Activated CD4-positive, alpha-beta T cell treated with anti-CD3 and anti-CD28 coated beads, Interleukin-2, amount 50 U/mL, for 1 hour (primary cell): Measurements from ENCODE around the gene ADCY1.

Source experiments
- DNase-seq: peaks from one replicate; pipeline ENCODE4 v3.0.0-alpha.2; 2020

ADCY1 gene

DNA sequence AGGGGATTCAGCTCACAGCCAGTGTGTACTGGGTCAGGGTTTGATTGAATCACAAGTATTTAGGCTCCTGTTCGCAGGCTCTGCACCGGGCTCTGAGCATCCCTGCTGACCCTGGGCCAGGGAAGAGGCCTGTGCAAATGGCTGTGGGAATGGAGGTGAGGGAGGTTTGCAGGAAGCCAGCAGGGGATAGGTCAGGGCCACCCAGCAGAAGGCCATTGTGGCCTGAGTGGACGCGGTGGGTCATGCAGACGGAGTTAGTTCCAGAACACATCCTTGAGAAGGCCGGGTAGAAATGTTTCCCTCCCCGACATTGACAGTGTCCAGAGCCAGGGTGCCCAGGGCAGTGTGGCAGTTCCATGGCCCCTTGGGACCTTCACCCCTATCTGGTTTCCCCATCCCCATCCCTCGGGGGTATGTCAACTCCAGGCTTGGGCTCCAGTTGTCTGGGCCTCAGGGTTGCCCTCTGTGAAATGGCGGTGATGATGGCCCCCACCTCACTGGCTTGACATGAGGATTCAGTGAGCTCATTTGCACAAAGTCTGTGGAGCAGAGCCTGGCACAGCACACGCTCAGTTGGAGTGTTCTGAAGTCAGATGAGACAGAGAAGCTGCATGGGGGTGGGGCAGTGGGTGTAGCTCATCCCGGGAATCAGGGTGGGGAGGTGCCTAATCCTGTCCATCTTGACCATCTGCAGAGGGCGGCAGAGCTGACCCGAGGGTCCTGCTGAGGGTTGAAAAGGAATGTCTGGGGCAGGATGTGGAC, 107.6 kb downstream of the ADCY1 start:
- no peak for DNase-seq

DNA sequence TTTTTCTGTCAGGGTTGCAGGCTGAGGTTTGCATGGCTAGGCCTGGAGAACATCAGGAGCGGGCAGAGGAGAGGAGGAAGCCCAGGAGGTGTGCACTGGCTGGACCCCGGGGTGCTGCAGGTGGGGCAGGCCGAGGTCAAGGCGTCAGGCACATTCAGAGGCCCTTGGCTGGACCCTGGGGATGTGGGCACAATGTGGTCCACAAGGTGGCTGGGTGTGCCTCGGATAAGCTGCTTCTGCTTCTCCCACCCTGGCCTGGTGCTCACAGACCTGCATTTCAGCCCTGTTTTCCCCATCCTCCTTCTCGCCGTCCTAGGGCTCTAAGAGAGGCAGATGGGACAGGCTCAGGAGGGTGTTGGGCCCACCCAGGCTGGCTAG, 108.2 kb downstream of the ADCY1 start:
- DNase-seq = no peak

DNA sequence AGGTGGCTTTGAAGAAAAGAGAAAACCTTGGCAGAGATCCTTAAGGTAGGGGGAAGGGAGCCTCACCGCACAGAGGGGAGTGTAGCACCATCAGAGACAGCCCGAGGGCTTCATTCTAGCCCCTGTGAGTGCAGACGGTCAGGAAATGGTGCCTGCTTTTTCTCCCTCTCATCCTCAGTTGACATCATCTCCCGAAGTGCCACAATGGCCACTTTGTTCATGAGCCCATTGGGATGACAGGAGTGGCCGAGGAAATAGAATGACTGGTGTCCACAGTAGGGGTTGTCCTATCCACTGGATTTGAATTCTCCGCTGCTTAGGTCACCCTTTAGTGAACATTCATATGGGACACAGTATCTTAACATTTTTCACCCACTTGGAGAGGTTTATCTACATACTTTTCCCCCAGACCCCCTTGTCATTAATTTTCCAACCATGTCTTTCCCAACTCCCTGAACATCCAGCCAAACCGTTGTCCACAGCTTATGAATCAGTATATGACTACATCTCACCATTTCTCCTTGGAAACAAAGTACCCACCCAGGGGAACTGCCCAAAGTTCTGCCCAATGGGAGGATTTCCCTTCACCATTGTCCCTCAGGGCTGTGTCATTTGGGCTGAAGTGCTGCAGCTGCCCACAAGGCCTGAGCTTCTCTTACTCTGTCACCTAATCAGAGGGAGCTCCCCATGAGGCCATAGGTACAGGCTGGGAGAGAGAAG, 108.8 kb downstream of the ADCY1 start:
- DNase-seq = no peak

DNA sequence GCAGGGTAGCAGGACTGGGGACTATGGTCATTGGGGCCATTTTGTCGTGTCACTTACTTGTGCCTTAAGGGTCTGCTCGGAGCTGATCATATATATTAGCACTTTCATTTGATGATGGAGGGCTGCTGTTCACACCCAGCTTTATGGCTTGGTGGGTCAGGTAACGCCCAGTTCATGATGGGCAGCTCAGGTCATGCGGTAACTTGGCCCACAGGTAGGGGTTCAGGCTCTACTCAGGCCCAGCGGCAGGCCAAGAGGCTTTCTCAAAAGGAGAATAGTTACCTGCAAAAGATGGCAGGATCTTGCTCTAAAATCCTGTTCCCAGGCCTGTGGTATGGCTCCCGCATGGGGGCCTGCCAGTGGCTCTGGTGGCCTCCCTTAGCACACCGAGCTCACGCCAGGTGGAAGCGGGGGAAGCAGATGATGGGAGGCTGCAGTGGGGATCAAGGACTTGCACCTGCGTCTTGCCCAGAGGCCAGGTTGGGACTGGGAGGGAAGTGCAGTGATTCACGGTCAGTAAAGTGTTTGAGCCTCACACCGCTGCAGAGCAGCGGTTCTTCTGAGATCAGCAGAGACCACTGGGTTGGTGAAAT, 109.5 kb downstream of the ADCY1 start:
- no peak for DNase-seq

DNA sequence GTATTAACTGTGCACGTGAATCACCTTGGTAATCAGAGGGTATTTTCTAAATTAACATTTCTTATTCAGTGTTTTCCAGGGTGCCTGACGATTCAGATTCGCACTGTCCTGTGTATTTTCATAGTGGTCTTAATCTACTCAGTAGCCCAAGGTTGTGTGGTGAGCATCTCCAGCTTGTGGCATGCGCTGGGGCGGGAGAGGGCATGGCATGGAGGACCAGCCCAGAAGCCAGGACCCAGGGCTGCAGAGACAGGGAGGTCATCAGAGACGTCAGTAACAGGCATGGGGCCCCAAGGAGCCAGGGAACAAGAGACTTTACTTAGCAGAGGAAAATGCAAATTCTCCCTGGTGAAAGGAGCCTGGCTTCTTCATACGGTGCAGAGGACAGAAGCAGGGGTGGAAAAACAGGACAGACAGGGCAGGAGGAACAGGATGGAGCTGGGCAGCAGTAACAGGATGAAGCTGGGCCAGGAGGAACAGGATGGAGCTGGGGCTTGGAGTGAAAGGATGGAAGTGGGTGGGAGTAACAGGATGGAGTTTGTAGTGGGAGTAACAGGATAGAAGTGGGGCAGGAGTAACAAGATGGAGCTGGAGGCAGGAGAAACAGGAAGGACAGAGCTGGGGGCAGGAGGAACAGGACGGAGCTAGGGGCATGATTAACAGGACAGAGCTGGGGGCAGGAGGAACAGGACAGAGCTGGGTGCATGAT, 110.9 kb downstream of the ADCY1 start:
- no peak for DNase-seq

DNA sequence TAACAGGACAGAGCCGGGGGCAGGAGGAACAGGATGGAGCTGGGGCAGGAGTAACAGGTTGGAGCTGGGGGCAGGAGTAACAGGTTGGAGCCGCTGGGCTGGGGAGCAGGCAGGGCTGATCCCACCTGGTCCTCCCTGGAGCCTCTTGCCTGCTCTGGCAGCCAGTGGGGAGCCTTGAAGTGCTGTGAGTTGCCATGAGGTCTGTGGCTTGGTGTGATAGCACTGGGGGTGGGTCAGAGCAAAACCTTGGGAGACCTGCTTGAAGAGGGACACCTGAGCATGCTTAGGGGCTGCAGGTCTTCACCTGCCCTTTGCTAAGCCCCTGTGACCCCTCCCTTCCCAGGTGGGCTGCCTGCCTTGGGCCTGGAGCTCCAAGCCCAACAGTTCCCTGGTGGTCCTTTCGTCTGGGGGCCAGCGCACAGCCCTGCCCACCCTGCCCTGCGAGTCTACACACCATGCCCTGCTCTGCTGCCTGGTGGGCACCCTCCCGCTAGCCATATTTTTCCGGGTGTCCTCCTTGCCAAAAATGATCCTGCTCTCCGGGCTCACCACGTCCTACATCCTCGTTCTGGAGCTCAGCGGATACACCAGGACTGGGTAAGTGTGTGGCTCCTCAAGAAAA, 111.6 kb downstream of the ADCY1 start:
- no peak for DNase-seq

DNA sequence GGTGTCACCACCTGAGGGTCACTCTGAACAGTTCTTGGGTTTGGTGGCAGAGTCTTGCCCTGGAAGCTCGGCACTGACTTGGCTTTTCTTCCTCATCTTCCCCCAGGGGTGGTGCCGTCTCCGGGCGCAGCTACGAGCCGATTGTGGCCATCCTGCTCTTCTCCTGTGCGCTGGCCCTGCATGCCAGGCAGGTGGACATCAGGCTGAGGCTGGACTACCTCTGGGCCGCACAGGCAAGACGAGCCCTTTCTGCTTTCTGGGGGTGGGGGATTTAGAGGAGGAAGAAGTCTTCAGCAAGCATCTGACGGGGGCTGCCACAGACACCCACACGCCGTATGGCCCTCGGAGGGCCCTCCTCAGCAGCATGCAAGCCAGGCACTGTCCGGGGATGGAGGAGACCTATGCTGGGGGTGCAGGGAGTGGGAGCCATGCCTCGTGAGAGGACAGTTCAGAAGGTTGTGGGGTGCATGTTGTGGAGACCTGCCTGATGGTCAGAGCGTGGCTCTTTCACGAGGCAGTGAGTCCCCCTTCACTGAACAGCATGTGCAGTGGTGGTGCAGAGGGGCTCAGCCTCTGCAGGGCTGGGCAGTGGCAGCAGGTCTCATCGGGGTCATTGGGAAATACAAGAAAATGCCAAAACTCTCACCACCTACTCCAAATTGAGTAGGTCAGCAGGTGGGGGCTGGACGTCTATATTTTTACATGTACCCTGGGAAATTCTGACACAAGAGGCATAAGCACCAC, 112.4 kb downstream of the ADCY1 start:
- no peak for DNase-seq

DNA sequence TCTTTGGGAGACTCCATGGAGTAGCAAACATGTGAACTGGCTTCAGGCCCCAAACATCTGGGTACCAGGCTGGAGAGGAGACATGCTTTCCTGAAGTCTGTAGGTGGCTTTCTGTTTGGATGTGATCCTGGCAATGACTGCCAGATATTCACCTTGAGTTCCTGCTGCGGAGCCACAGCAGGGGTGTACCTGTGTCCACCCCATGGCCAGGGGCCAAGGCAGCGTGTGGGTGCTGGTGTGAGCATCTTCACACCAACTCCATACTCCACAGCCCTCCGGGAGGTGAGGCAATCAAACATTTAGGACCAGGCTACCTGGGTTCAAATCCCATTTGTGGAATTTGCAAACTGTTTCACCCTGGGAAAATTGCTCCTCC, 113.0 kb downstream of the ADCY1 start:
- no peak for DNase-seq

DNA sequence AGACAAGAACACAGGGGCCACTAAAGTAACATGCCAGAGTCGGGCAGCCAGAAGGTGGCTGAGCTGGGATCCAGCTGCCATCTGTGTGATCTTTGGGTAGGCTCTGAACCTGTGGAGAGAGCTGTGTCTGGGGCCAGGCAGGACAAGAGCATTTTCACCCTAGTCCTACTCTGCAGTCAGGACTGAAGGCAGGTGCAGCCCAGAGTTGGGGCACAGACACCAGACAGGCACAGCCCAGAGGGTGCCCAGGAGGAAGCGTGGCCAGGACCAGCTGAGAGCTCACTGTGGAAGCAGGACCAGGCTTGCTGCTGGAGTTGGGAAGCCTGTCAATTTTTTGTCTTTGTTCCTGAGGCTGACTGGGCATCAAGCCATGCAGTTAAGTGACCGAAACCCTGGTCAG, 113.6 kb downstream of the ADCY1 start:
- DNase-seq = no peak

DNA sequence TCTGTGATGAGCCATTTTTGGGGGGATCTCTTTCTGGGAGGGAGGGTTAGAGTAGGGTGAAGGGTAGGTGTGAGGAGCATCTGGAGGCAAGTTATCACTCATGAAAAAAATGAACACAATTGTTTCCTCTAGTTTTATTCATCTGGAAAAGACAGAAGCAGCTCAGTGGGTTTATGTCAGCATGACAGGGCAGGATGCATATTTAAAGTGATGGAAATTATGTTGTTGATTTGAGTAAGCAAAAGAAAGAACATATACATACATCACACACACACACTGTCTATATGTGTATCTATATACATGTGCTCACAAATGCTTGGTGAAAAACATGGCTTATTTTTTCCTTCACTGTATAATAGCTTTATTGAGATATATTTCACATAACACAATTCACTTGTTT, 114.2 kb downstream of the ADCY1 start:
- DNase-seq = no peak

DNA sequence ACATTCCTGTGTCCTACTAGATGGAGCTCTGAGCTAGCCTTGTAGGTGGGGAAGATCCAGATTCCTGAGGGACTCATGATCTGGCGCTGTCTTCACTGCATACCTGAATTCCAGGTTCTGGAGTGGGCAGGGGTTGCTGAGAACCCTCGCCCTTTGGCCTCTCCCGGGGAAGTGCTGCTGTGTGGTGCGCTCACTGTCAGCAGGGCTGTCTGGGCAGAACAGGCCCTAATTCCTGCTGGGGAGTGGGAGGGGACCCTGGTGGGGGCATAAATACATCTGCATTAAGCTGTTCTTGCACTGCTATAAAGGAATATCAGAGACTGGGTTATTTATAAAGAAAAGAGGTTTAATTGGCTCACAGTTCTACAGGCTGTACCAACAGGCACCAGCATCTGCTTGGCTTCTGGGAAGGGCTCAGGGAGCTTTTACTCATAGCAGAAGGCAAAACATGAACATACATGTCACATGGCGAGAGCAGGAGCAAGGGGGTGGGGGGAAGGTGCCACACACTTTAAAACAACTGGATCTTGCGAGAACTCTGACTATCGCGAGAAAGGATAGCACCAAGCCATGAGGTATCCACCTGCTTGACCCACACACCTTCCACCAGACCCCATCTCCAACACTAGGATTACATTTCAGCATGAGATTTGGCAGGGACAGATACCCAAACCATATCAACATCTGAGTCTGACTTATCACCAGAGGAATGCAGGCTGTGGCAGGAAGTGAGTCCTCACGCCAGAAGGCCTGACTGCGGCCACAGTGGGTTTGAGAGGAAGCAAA, 115.0 kb downstream of the ADCY1 start:
- DNase-seq = no peak

DNA sequence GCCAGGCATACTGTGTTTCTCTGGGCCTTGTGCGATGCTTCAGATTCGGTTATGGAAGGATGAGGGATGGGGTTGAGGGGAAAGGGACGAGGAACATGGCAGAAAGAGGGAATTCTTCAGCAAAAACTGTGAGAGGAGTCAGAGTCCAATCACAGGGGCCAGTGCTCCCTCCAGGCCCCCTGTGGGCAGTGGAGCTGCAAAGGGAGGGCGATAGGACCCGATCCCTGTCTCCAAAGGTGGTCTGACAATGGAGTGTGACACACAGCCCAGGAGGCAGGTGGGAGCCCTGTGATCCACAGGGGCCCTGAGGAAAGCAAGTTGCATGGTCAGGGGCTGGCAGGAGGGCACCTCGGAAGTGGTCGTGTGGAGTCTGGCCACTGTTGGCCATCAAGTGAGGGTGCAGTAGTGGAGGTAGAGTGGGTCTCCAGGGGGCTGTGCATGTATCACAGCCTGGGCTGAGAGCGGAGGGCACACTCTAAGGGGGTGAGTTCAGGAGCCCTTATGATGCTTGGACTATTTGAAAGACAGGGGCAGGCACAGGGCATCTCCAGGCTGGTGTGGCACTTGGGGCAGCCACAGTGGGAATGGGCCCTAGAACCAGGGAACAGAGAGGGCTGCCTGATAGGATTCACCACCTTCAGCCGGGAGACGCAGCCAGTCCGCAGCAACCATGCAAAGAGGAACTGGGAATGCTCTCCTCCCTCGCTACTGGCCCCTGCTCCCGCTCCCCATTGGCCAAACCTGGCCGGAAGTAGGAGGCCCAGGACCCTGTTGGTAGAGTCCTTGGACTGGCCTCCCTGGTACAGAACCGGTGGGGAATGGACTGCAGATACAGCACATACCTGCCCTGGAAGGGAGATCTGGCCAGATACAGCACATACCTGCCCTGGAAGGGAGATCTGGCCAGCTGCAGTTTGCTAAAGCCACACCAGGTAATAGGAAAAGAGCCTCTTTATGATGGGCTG, 115.9 kb downstream of the ADCY1 start:
- no peak for DNase-seq

DNA sequence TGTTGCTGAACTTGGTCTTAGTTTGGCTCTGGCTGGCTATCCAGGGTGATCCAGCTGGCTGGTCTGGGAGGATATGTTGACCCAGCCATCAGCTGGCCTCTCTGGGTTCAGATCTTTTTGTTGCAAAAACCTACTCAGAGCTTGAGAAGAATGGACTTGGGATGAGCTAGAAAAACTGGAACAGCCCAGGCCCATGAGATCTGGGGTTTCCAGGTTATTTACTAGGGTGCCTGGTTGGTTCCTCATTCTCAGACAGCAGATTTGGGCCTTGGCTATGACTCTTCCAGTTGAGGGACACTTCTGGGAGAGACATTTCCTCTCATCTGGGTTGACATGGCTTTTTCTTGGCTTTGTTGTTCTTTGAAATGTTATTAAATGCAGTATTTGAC, 116.6 kb downstream of the ADCY1 start:
- DNase-seq = no peak

DNA sequence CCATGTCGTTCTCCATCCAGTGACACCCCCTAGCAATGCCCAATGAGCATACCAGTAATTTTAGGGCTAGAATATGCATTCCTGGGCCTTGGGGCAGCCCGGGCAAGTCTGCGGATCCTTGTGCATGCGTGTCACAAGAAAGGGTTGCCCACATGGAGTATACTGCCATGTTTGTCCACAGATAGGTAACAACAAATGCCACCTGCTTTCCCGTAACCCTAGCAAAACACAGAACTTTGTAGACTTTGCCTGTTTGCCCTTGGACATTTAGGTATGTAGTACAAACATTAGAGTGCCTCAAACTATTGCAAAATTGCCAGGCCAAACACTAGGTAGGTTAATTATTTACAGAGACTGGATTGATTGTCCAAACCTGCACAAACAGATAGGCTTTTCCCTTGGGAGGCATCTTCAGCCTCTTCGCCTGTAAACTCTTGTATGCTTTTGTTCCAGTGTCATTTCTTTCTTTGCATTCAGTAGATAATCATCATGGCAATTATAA, 117.0 kb downstream of the ADCY1 start:
- no peak for DNase-seq

DNA sequence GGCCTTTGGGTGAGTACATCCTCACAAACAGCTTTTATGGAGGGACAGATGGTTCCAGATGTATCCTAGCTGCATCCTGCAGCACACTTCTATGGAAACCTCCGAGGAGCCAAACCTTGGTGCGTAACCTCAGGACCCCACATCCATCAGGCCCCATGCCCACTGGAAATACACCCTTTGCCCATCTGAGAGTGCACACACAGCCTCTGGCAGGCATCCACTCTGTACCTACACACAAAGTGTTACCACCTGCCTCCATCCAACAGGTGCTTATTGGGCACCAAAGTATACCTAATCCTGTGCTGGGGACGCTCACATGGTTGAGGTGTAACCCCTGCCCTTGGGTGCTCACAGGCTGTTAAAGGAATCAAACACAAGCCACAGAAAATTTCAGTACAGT, 117.9 kb downstream of the ADCY1 start:
- no peak for DNase-seq

DNA sequence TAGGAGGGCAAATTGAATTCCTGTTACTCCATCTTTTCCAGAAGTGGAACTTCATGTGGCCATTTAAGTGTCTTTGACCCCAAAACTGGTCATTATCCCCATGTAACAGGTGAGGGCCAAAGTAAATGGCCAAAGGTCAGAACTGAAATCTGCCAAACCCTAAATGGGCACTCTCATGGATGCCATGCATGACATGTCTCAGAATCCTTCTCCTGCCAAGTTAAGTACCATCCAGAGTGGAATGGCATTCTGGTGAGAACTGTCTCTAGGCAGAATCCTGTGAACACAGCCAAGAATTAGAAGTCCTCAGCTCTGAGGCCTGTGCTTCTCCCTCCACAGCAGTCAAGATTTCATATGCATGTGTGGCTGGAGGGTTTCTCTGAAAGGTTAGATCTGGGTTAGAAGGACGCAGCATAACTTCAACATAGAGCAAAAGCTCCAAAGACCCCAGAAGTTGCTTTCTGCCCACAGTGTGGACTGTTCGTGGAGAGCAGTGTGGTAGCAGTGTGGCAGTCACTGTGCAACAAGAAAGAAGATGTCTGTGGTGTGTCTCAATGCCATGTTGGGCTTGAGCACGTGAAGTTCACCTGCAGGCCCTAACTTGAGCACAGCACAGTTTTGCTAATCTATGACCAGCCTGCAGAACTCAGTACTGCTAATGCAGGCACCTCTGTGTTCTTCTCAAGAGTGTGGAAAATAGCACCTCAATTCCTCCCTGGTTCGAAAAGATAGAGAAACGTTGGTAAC, 121.3 kb downstream of the ADCY1 start:
- no peak for DNase-seq

DNA sequence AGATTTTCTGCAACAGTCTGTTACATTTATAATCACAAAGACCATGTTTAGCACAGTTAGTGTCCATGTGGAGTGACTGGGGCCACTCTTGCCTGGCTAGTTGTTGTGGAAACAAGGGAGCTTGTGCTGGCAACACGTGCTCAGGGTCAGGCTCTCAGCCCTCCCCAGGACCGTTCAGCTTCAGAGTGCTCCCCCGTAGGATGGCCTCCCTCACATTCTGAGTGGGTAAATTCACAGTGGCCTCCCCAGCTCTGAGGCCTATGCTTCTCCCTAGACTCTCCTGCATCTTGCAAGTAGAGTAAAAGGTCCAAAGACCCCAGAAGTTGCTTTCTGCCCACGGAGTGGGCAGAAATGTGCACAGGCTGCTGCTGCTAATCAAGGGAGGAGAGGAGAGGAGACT, 122.3 kb downstream of the ADCY1 start:
- DNase-seq = no peak

DNA sequence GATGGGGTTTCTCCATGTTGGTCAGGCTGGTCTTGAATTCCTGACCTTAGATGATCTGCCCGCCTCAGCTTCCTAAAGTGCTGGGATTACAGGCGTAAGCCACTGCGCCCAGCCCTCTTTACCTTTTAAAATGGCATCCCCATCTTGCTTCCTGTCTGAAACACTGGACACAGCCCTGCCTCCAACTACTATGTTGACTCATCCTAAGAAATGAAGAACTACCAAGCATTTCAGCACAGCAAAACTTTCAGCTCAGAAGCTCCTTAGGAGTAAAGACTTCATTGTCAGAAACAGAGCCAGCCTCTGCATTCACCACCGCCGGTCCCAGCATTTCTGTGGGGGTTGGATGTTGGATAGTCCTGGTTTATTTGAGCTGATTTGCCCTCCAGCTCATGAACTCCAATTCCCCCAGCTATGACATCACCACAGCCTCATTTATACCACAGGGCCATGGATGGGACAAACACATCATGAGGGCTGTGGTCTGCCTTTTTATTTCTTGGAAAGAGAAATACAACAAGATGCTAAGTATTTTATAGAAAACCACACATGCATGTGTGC, 123.5 kb downstream of the ADCY1 start:
- no peak for DNase-seq
